HepG2 (cell line): ENCODE data around the gene WNT6. TPM values are rescaled to one million over a fixed set of nuclear protein-coding genes. Genes with fewer than 3 reads are reported as not detected.

ENCODE experiments used
- DMAP1 ChIP-seq: IDR thresholded peaks from 2 replicates; pipeline ENCODE4 v1.6.1; 2016
- EED ChIP-seq: sonication (generic); formaldehyde crosslinking; IDR thresholded peaks from 2 replicates; pipeline ENCODE4 v1.5.0; 2020; ENCODE audit warnings: mild to moderate bottlenecking, missing genetic modification reagents
- ELF1 ChIP-seq: sonication (generic); formaldehyde crosslinking; IDR thresholded peaks from 2 replicates; pipeline ENCODE4 v1.4.0; 2020; ENCODE audit warnings: missing genetic modification reagents
- HNRNPH1 ChIP-seq: fragments of 200-400 bp; formaldehyde crosslinking; optimal IDR thresholded peaks from 2 replicates; pipeline ENCODE3; 2017; ENCODE audit warnings: mild to moderate bottlenecking, low read depth, low read length
- NFIB ChIP-seq: sonication (generic); formaldehyde crosslinking; IDR thresholded peaks from 2 replicates; pipeline ENCODE4 v1.9.0; 2021; ENCODE audit warnings: missing genetic modification reagents, mild to moderate bottlenecking, borderline replicate concordance
- NFKBIZ ChIP-seq: IDR thresholded peaks from 2 replicates; pipeline ENCODE4 v1.6.1; 2018; ENCODE audit warnings: missing genetic modification reagents, missing compliant biosample characterization
- RARA ChIP-seq: IDR thresholded peaks from 2 replicates; pipeline ENCODE4 v1.6.1; 2016; ENCODE audit warnings: missing genetic modification reagents, missing compliant biosample characterization
- SALL1 ChIP-seq: sonication (generic); formaldehyde crosslinking; IDR thresholded peaks from 2 replicates; pipeline ENCODE4 v1.8.0; 2022; ENCODE audit warnings: mild to moderate bottlenecking, missing genetic modification reagents
- SP1 ChIP-seq, 2 experiments: fragments of 450-650 bp in 1 of 2; sonication (generic) in 1 of 2; formaldehyde crosslinking in 1 of 2; IDR thresholded peaks; 2 replicates each; pipeline versions ENCODE4 v1.4.0 to v1.6.1; 2016 to 2020; ENCODE audit warnings: missing genetic modification reagents in 1 of 2
- SSRP1 ChIP-seq: IDR thresholded peaks from 2 replicates; pipeline ENCODE4 v1.6.1; 2016; ENCODE audit warnings: control low read depth
- TOPORS ChIP-seq: sonication (generic); formaldehyde crosslinking; IDR thresholded peaks from 2 replicates; pipeline ENCODE4 v1.8.0; 2023; ENCODE audit warnings: mild to moderate bottlenecking, missing genetic modification reagents
- TSC22D2 ChIP-seq: sonication (generic); formaldehyde crosslinking; IDR thresholded peaks from 2 replicates; pipeline ENCODE4 v1.5.1; 2020; ENCODE audit warnings: missing genetic modification reagents, mild to moderate bottlenecking, borderline replicate concordance
- ZKSCAN1 ChIP-seq: fragments of 150-350 bp; IDR thresholded peaks from 2 replicates; pipeline ENCODE4 v1.6.1; 2014; ENCODE audit warnings: low read length
- ZNF101 ChIP-seq: sonication (generic); formaldehyde crosslinking; IDR thresholded peaks from 2 replicates; pipeline ENCODE4 v1.4.0; 2020; ENCODE audit warnings: mild to moderate bottlenecking, low read depth, missing genetic modification reagents, borderline replicate concordance
- ZNF337 ChIP-seq: sonication (generic); formaldehyde crosslinking; IDR thresholded peaks from 2 replicates; pipeline ENCODE4 v1.5.1; 2020; ENCODE audit warnings: missing genetic modification reagents, low read depth, mild to moderate bottlenecking, borderline replicate concordance
- ZNF343 ChIP-seq: sonication (generic); formaldehyde crosslinking; IDR thresholded peaks from 2 replicates; pipeline ENCODE4 v1.4.0; 2020; ENCODE audit warnings: mild to moderate bottlenecking, missing genetic modification reagents
- ZNF549 ChIP-seq: sonication (generic); formaldehyde crosslinking; IDR thresholded peaks from 2 replicates; pipeline ENCODE4 v1.5.0; 2020; ENCODE audit warnings: missing genetic modification reagents
- ZSCAN22 ChIP-seq: sonication (generic); formaldehyde crosslinking; IDR thresholded peaks from 2 replicates; pipeline ENCODE4 v1.4.0; 2020; ENCODE audit warnings: mild to moderate bottlenecking, missing genetic modification reagents
- polyA plus RNA-seq, 8 experiments: library from polyadenylated mRNA; depleted of rRNA in 3 of 8; stranded (reverse) in 7 of 8; unstranded in 1 of 8; fragments of >200 nt; fragmentation: Illumina TruSeq in 4 of 8; extraction: Trizol in 4 of 8; gene quantifications; 2 replicates each; pipeline versions ENCODE4 v1.2.1 to v1.2.3, GENCODE V29; 2011 to 2016; ENCODE audit warnings: low read depth in 4 of 8, missing spikeins in 1 of 8, mixed read lengths in 1 of 8; ENCODE audit not compliant: insufficient read depth in 1 of 8
- total RNA-seq, 5 experiments: library from RNA; depleted of rRNA; stranded (reverse); fragments of >200 nt; fragmentation: Illumina TruSeq; extraction: Trizol; gene quantifications; 2 replicates each; pipeline ENCODE4 v1.2.3, GENCODE V29; 2016; ENCODE audit warnings: low read depth in 1 of 5
- TF ChIP-seq, protein P1 (sequence below): sonication (generic); formaldehyde crosslinking; IDR thresholded peaks from 2 replicates; pipeline ENCODE4 v1.5.0; 2020; ENCODE audit warnings: missing genetic modification reagents
- TF ChIP-seq, protein P2 (sequence below): sonication (generic); formaldehyde crosslinking; IDR thresholded peaks from 2 replicates; pipeline ENCODE4 v1.4.0; 2020; ENCODE audit warnings: missing genetic modification reagents, borderline replicate concordance
- TF ChIP-seq, protein P3 (sequence below): sonication (generic); formaldehyde crosslinking; conservative IDR thresholded peaks from 2 replicates; pipeline ENCODE4 v1.4.0; 2020; ENCODE audit warnings: missing genetic modification reagents
- TF ChIP-seq, protein P4 (sequence below): sonication (generic); formaldehyde crosslinking; IDR thresholded peaks from 2 replicates; pipeline ENCODE4 v1.5.0; 2020; ENCODE audit warnings: mild to moderate bottlenecking, missing genetic modification reagents
- TF ChIP-seq, protein P5 (sequence below): IDR thresholded peaks from 2 replicates; pipeline ENCODE4 v1.6.1; 2016; ENCODE audit warnings: control low read depth
- TF ChIP-seq, protein P6 (sequence below): IDR thresholded peaks from 2 replicates; pipeline ENCODE4 v1.6.1; 2016; ENCODE audit warnings: missing compliant biosample characterization, missing genetic modification reagents, borderline replicate concordance

WNT6 gene
- total and polyA plus RNA-seq, 2 of the 13 experiments (the other 11 are each of a cell fraction or from before 2014, with no cell fraction given), result 0.20 TPM; not detected in 1

DNA sequence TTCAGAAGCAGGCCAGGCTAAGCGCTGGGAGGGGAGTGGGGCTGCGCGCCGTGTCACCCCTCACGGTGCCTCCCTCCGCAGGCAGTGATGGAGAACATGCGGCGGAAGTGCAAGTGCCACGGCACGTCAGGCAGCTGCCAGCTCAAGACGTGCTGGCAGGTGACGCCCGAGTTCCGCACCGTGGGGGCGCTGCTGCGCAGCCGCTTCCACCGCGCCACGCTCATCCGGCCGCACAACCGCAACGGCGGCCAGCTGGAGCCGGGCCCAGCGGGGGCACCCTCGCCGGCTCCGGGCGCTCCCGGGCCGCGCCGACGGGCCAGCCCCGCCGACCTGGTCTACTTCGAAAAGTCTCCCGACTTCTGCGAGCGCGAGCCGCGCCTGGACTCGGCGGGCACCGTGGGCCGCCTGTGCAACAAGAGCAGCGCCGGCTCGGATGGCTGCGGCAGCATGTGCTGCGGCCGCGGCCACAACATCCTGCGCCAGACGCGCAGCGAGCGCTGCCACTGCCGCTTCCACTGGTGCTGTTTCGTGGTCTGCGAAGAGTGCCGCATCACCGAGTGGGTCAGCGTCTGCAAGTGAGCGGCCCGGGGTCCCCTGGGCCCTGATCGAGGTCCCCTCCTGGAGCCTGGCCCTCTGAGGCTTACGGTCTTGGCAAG is 33.2 kb downstream of the WNT6 start (continued):
- no peak for TF ChIP-seq HNRNPH1
- TF ChIP-seq, protein P1, sequence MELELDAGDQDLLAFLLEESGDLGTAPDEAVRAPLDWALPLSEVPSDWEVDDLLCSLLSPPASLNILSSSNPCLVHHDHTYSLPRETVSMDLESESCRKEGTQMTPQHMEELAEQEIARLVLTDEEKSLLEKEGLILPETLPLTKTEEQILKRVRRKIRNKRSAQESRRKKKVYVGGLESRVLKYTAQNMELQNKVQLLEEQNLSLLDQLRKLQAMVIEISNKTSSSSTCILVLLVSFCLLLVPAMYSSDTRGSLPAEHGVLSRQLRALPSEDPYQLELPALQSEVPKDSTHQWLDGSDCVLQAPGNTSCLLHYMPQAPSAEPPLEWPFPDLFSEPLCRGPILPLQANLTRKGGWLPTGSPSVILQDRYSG (CRISPR knock-in tag), result no peak
- no peak for TF ChIP-seq NFIB (CRISPR knock-in tag)
- TF ChIP-seq ZNF101 (CRISPR knock-in tag), result no peak
- TF ChIP-seq SSRP1 (CRISPR knock-in tag), result no peak
- TF ChIP-seq TSC22D2 (CRISPR knock-in tag), result no peak
- TF ChIP-seq DMAP1 (CRISPR knock-in tag), result no peak
- TF ChIP-seq ZSCAN22 (CRISPR knock-in tag), result no peak
- TF ChIP-seq, protein P2, sequence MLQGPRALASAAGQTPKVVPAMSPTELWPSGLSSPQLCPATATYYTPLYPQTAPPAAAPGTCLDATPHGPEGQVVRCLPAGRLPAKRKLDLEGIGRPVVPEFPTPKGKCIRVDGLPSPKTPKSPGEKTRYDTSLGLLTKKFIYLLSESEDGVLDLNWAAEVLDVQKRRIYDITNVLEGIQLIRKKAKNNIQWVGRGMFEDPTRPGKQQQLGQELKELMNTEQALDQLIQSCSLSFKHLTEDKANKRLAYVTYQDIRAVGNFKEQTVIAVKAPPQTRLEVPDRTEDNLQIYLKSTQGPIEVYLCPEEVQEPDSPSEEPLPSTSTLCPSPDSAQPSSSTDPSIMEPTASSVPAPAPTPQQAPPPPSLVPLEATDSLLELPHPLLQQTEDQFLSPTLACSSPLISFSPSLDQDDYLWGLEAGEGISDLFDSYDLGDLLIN, result no peak
- no peak for TF ChIP-seq RARA (CRISPR knock-in tag)
- no peak for TF ChIP-seq ZNF343 (CRISPR knock-in tag)
- TF ChIP-seq SALL1 (CRISPR knock-in tag), result 0 out of 2 replicates have a peak, but pooled peaks have one; percentile 19
- TF ChIP-seq ZNF337 (CRISPR knock-in tag), result no peak
- TF ChIP-seq, protein P3, sequence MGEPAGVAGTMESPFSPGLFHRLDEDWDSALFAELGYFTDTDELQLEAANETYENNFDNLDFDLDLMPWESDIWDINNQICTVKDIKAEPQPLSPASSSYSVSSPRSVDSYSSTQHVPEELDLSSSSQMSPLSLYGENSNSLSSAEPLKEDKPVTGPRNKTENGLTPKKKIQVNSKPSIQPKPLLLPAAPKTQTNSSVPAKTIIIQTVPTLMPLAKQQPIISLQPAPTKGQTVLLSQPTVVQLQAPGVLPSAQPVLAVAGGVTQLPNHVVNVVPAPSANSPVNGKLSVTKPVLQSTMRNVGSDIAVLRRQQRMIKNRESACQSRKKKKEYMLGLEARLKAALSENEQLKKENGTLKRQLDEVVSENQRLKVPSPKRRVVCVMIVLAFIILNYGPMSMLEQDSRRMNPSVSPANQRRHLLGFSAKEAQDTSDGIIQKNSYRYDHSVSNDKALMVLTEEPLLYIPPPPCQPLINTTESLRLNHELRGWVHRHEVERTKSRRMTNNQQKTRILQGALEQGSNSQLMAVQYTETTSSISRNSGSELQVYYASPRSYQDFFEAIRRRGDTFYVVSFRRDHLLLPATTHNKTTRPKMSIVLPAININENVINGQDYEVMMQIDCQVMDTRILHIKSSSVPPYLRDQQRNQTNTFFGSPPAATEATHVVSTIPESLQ, result no peak
- TF ChIP-seq SP1 (IDR thresholded peaks at IDR 0.05), result no peak
- TF ChIP-seq SP1 (CRISPR knock-in tag; IDR thresholded peaks at IDR 0.05), result no peak
- TF ChIP-seq NFKBIZ (CRISPR knock-in tag), result no peak
- TF ChIP-seq EED (CRISPR knock-in tag), result peak; percentile 88; the same call in 1 of the 2 replicates
- TF ChIP-seq ZKSCAN1, result no peak
- peak; percentile 56; the same call in 1 of the 2 replicates for TF ChIP-seq TOPORS (CRISPR knock-in tag)
- TF ChIP-seq, protein P4, sequence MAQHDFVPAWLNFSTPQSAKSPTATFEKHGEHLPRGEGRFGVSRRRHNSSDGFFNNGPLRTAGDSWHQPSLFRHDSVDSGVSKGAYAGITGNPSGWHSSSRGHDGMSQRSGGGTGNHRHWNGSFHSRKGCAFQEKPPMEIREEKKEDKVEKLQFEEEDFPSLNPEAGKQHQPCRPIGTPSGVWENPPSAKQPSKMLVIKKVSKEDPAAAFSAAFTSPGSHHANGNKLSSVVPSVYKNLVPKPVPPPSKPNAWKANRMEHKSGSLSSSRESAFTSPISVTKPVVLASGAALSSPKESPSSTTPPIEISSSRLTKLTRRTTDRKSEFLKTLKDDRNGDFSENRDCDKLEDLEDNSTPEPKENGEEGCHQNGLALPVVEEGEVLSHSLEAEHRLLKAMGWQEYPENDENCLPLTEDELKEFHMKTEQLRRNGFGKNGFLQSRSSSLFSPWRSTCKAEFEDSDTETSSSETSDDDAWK (CRISPR knock-in tag), result no peak
- TF ChIP-seq, protein P5, sequence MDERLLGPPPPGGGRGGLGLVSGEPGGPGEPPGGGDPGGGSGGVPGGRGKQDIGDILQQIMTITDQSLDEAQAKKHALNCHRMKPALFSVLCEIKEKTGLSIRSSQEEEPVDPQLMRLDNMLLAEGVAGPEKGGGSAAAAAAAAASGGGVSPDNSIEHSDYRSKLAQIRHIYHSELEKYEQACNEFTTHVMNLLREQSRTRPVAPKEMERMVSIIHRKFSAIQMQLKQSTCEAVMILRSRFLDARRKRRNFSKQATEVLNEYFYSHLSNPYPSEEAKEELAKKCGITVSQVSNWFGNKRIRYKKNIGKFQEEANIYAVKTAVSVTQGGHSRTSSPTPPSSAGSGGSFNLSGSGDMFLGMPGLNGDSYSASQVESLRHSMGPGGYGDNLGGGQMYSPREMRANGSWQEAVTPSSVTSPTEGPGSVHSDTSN (CRISPR knock-in tag), result no peak
- no peak for TF ChIP-seq ELF1
- TF ChIP-seq, protein P6, sequence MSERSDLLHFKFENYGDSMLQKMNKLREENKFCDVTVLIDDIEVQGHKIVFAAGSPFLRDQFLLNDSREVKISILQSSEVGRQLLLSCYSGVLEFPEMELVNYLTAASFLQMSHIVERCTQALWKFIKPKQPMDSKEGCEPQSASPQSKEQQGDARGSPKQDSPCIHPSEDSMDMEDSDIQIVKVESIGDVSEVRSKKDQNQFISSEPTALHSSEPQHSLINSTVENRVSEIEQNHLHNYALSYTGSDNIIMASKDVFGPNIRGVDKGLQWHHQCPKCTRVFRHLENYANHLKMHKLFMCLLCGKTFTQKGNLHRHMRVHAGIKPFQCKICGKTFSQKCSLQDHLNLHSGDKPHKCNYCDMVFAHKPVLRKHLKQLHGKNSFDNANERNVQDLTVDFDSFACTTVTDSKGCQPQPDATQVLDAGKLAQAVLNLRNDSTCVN, result no peak
- TF ChIP-seq ZNF549 (CRISPR knock-in tag), result no peak
